BJ (cell line): ENCODE data around the gene TACR2. TPM values are rescaled to one million over a fixed set of nuclear protein-coding genes. Genes with fewer than 3 reads are reported as not detected.

Experiments
- CTCF ChIA-PET: fragments of 350-600 bp; formaldehyde crosslinking; extraction: SDS; loops from one replicate; lab custom pipeline; 2021; ENCODE audit warnings: antibody characterized with exemption, inconsistent platforms; lab: Yijun Ruan, JAX
- POLR2A ChIA-PET: fragments of 300-600 bp; sonication (Branson Sonifier 250); formaldehyde crosslinking; extraction: SDS; loops from one replicate; lab custom pipeline; 2021; ENCODE audit warnings: antibody characterized with exemption; lab: Charles Lee
- DNase-seq: peaks from one replicate; pipeline ENCODE4 v3.0.0-alpha.2; 2011; ENCODE audit warnings: low read depth
- H3K27me3 ChIP-seq: 2 replicates; pipeline ENCODE4 v1.6.0; 2011; ENCODE audit warnings: low read length; ENCODE audit not compliant: control insufficient read depth, insufficient read depth
- H3K36me3 ChIP-seq: 2 replicates; pipeline ENCODE4 v1.5.1; 2011; ENCODE audit warnings: low read length; ENCODE audit not compliant: control insufficient read depth, insufficient read depth
- H3K4me3 ChIP-seq: 2 replicates; pipeline ENCODE4 v1.5.1; 2011; ENCODE audit warnings: low read depth, mild to moderate bottlenecking, control low read depth, low read length
- CTCF ChIP-seq: IDR thresholded peaks from 2 replicates; pipeline ENCODE4 v1.5.1; 2011; ENCODE audit warnings: low read depth, mild to moderate bottlenecking, control low read depth, inconsistent platforms, low read length, moderate library complexity; ENCODE audit not compliant: insufficient read depth
- polyA plus RNA-seq: library from polyadenylated mRNA; depleted of rRNA; stranded (reverse); fragments of >200 nt; gene quantifications from 2 replicates; pipeline ENCODE4 v1.2.3, GENCODE V29; 2011

Gene TACR2
- polyA plus RNA-seq, 1 experiment = 0.09 TPM

GRCh38 chr10:69367469-69367868 is 49.2 kb downstream of the TACR2 start:
- CTCF ChIA-PET = interaction anchor here (0.8 to 1.7 kb wide), 3 partner anchors 16 to 40 kb away, joined by 3 to 5 read pairs (median 4); no protein-coding TSS in a partner anchor
- Histone ChIP-seq H3K36me3 (peaks cover 17% of the 10 kb centered on the region), H3K4me3 (no peak overlapping the region), H3K27me3 (no peaks in the 10 kb centered on the region)
- TF ChIP-seq CTCF = no peak
- no peak for DNase-seq
- POLR2A ChIA-PET = no interaction called here

GRCh38 chr10:69366738-69367137 is 50.0 kb downstream of the TACR2 start:
- TF ChIP-seq CTCF = no peak
- ChIA-PET CTCF (interaction anchor here (1.4 kb wide), 1 partner anchor 16 kb away, joined by 4 read pairs; no protein-coding TSS in a partner anchor), POLR2A (no interaction called here)
- Histone ChIP-seq H3K4me3 (no peak overlapping the region), H3K27me3 (no peaks in the 10 kb centered on the region), H3K36me3 (peaks cover 17% of the 10 kb centered on the region)
- DNase-seq = no peak

GRCh38 chr10:69364232-69364940 is 52.3 kb downstream of the TACR2 start:
- CTCF ChIA-PET = interaction anchor here (0.7 to 2.6 kb wide), 5 partner anchors 9 to 130 kb away, joined by 3 to 10 read pairs (median 4); no protein-coding TSS in a partner anchor
- H3K36me3 ChIP-seq = peaks cover 15% of the 10 kb centered on the region

GRCh38 chr10:69363666-69364065 is 53.1 kb downstream of the TACR2 start:
- DNase-seq = no peak
- ChIA-PET CTCF (interaction anchor here (0.7 to 2.6 kb wide), 5 partner anchors 11 to 130 kb away, joined by 3 to 10 read pairs (median 4); no protein-coding TSS in a partner anchor), POLR2A (no interaction called here)
- Histone ChIP-seq H3K27me3 (no peaks in the 10 kb centered on the region), H3K4me3 (no peak overlapping the region), H3K36me3 (peaks cover 11% of the 10 kb centered on the region)
- TF ChIP-seq CTCF = no peak

More at GRCh38 chr10:69364232-69364940, 52.3 kb downstream of the TACR2 start:
- H3K27me3 ChIP-seq = no peaks in the 10 kb centered on the region
- H3K4me3 ChIP-seq = no peak overlapping the region
- TF ChIP-seq CTCF = no peak
- DNase-seq = no peak
- POLR2A ChIA-PET = no interaction called here

- POLR2A ChIA-PET = interaction anchor here (0.6 kb wide), 1 partner anchor 10 kb away, joined by 6 read pairs; no protein-coding TSS in a partner anchor
- TF ChIP-seq CTCF = no peak
- no peak overlapping the region for H3K4me3 ChIP-seq
These were observed 54.2 kb downstream of the TACR2 start for GRCh38 chr10:69362471-69362954.

More at GRCh38 chr10:69362471-69362954, 54.2 kb downstream of the TACR2 start:
- no peaks in the 10 kb centered on the region for H3K27me3 ChIP-seq
- no peak for DNase-seq
- CTCF ChIA-PET = interaction anchor here (1.3 kb wide), 1 partner anchor 125 kb away, joined by 3 read pairs; no protein-coding TSS in a partner anchor
- peaks cover 10% of the 10 kb centered on the region for H3K36me3 ChIP-seq
